ENCODE measurements around the gene KIF26A.
"Not testable (repeated sequence)": the region's sequence is repeated elsewhere in the genome, so short reads cannot be mapped to it uniquely, and the experiment has no call there.

The KIF26A gene

GRCh38 chr14:104145826-104146601 is 7.6 kb downstream of the KIF26A start:
- no peak for DNase-seq

- no peak for DNase-seq
Measured at GRCh38 chr14:104146651-104147345, 8.4 kb downstream of the KIF26A start.

GRCh38 chr14:104147346-104148125 is 9.1 kb downstream of the KIF26A start:
- DNase-seq, result no peak

- DNase-seq, result no peak
Measured at GRCh38 chr14:104148433-104149277, 10.3 kb downstream of the KIF26A start.

- DNase-seq, result no peak
Measured at GRCh38 chr14:104149278-104149595, 10.8 kb downstream of the KIF26A start.

- DNase-seq, result no peak
Measured at GRCh38 chr14:104149617-104150135, 11.3 kb downstream of the KIF26A start.

GRCh38 chr14:104150136-104151025 is 12.0 kb downstream of the KIF26A start:
- no peak for DNase-seq

- no peak for DNase-seq
Measured at GRCh38 chr14:104151026-104151381, 12.6 kb downstream of the KIF26A start.

GRCh38 chr14:104151566-104152245 is 13.3 kb downstream of the KIF26A start:
- no peak for DNase-seq

GRCh38 chr14:104152246-104152575 is 13.8 kb downstream of the KIF26A start:
- no peak for DNase-seq

- DNase-seq, result no peak
Measured at GRCh38 chr14:104152686-104153393, 14.5 kb downstream of the KIF26A start.

- DNase-seq, result not testable (repeated sequence)
Measured at GRCh38 chr14:104153394-104153755, 15.0 kb downstream of the KIF26A start.

- no peak for DNase-seq
Measured at GRCh38 chr14:104154246-104154645, 15.9 kb downstream of the KIF26A start.

GRCh38 chr14:104155513-104155912 is 17.1 kb downstream of the KIF26A start:
- DNase-seq, result no peak

GRCh38 chr14:104156142-104156541 is 17.8 kb downstream of the KIF26A start:
- no peak for DNase-seq

GRCh38 chr14:104157016-104157928 is 18.9 kb downstream of the KIF26A start:
- DNase-seq, result no peak

- DNase-seq, result peak in 1 of 2 donors; percentile 37
Measured at GRCh38 chr14:104158827-104159798, 20.7 kb downstream of the KIF26A start.

GRCh38 chr14:104159990-104160389 is 21.6 kb downstream of the KIF26A start:
- DNase-seq, result no peak
